ENCODE measurements around the gene C17orf50.

DNA sequence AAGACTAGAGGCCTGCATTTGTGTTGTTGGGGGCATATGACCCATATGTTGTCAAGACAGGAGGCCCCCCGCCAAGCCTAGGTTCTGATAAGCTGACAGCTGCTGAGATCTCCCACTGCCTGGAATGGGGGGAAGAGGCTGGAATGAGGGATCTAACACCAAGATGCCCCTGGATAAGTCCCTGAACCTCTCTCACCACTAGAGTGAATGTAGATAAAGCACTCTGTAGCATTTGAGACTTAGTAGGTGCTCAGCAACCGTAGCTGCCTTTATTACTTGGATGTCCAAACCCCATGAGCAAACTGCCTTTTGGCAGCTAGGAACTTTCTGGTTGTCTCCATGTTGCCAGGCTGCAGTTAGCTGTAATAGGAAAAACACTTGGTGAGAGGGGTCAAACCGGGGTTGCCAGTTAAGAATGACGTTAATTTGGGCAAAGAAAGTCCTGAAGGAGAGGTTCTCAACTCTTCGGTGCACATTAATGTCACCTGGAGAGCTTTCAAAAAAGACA, 33.7 kb upstream of the C17orf50 start:
- TF ChIP-seq, protein P1, sequence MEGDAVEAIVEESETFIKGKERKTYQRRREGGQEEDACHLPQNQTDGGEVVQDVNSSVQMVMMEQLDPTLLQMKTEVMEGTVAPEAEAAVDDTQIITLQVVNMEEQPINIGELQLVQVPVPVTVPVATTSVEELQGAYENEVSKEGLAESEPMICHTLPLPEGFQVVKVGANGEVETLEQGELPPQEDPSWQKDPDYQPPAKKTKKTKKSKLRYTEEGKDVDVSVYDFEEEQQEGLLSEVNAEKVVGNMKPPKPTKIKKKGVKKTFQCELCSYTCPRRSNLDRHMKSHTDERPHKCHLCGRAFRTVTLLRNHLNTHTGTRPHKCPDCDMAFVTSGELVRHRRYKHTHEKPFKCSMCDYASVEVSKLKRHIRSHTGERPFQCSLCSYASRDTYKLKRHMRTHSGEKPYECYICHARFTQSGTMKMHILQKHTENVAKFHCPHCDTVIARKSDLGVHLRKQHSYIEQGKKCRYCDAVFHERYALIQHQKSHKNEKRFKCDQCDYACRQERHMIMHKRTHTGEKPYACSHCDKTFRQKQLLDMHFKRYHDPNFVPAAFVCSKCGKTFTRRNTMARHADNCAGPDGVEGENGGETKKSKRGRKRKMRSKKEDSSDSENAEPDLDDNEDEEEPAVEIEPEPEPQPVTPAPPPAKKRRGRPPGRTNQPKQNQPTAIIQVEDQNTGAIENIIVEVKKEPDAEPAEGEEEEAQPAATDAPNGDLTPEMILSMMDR (IDR thresholded peaks at IDR 0.05) = no peak
- TF ChIP-seq POLR2A (IDR thresholded peaks at IDR 0.05) = no peak
